AG10803 (cell line): ENCODE results near the gene TTLL8.

ENCODE experiments used
- DNase-seq: peaks from one replicate; pipeline ENCODE4 v3.0.0; 2010; ENCODE audit warnings: low read depth
- H3K4me3 ChIP-seq: 2 replicates; pipeline ENCODE4 v1.5.1; 2011; ENCODE audit warnings: mild to moderate bottlenecking, low read length, control low read depth
- TF ChIP-seq, protein P1 (sequence below): conservative IDR thresholded peaks from 2 replicates; pipeline ENCODE4 v1.5.1; 2011; ENCODE audit warnings: mild to moderate bottlenecking, low read length, control low read depth, inconsistent platforms

The TTLL8 gene

DNA sequence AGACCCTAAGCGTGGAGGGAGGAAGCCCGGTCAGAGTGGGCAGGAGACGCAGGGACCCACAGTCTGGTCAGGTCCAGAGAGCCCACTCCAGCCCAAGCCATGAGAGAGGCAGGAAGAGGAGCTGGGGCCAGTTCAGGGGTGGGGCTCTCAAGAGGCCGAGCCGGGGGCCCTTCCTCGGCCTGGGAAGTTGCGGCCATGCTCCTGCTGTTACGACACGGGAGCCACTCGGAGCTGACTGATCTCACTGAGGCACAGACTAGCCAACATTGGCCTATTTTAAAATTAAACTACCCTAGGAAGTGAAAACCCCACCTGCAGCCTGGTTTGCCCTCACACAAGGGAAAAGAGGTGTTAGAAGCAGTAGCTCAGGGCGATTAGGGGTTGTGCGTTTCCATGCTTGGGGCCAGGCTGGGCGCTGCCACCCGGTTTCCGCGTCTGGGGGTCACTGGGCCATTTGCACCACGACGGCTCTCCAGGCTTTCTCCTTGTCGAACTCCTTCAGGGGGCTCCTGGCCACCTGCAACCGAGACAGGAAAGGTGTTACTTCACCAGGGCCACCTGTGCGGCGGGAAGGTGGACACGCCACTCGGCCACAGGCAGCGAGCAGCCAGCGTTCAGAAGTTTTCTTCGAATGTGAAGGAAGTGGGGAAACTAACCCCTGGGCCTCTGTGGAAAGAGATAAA, 3.2 kb upstream of the TTLL8 start:
- TF ChIP-seq, protein P1, sequence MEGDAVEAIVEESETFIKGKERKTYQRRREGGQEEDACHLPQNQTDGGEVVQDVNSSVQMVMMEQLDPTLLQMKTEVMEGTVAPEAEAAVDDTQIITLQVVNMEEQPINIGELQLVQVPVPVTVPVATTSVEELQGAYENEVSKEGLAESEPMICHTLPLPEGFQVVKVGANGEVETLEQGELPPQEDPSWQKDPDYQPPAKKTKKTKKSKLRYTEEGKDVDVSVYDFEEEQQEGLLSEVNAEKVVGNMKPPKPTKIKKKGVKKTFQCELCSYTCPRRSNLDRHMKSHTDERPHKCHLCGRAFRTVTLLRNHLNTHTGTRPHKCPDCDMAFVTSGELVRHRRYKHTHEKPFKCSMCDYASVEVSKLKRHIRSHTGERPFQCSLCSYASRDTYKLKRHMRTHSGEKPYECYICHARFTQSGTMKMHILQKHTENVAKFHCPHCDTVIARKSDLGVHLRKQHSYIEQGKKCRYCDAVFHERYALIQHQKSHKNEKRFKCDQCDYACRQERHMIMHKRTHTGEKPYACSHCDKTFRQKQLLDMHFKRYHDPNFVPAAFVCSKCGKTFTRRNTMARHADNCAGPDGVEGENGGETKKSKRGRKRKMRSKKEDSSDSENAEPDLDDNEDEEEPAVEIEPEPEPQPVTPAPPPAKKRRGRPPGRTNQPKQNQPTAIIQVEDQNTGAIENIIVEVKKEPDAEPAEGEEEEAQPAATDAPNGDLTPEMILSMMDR: no peak
- no peak overlapping the region for H3K4me3 ChIP-seq
- no peak for DNase-seq

DNA sequence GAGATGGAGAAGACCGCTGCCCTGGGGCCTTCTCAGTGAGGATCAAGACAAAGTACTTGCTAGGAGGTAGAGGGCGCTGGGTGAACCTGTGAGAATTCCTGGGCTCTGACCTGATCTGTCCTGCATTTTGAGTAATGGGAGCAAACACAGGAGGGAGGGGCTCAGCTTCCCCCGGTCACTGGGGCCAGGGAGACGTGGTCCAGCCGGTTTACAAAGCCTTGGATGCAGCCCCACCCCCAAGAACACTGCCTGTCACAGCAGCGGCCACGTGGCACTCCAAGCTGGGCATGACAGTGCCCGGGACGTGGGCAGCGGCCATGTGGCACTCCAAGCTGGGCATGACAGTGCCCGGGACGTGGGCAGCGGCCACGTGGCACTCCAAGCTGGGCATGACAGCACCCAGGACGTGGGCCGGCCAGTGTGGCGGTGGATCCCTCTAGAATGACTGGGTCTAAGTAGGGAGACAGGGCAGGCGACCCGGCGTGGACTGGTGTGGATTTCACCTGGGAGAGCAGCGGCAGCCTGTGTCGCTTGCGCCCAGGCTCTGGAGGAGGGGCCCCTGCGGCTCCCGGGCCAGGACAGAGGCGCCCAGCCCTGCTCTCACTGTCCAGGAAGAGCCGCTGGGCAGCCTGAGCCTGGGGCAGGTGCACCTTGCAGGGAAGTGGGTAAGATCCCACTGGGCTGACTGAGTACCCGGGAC, 2.5 kb upstream of the TTLL8 start:
- H3K4me3 ChIP-seq: no peak overlapping the region
- TF ChIP-seq, protein P1: no peak
- DNase-seq: no peak

DNA sequence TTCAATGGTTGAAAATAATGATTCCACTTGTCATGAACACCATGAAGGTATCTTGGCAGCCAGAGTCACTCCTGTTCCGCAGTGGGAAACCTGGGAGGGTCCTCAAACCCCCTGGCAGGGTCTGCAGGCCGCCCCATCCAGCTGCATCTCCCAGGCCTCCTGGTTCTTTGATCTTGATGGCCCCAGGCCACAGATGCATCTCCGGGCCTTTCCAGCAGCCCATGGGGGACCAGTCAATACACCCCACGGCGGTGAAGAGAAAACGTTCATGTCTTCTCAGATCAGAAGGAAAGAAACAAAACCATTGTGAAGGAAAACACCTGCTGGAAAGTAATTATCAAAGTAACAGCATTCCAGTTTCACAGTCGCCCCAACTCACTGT, 1.8 kb upstream of the TTLL8 start:
- H3K4me3 ChIP-seq: no peak overlapping the region
- no peak for DNase-seq
- TF ChIP-seq, protein P1: no peak

DNA sequence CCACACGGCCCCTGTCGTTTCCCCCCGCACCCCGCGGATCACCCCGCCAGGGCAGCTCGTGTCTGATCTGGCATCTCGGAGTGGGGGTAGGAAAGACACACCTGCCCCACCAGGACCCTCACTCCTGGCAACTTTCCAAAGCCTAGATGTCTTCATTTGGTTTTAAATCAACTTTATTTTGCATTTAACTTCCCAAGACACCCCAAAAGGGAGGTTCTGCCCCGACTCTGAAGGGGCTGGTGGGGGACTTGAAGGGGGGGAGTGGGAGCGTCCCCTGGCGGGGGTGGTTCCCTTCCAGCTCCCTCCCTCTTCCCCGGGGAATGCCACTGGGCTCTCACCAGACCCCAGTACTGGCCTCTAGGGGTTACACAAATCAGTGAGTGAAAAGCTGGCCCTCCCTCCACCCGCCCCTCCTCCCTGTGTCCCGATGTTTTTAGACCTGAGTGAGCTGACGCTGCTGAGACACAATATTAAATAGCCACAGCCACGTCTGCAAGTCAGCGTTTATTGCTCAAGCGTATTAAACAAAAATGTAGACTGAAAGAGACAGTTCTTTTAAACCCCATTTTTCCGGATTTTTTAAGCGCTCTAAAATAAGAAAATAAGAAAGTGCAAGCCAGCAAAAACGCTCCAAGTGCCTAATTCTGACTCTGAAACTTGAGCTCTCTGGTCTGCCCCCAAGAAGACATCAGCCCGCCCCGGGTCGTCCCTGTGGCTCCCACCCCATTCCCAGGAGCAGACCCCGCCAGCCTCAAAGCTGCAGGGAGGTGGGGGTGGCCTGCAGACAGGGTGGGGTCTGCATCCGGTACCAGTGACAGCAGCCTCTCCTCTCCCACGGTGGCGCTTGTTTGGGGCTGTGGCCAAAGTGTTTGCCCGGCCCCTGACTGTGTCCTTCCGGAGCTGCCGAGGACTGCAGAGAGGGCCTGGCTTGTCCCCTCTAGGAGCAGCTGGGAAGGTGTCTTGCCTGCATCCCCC, 1.1 kb upstream of the TTLL8 start:
- no peak overlapping the region; the same call in 1 of the 2 replicates for H3K4me3 ChIP-seq
- TF ChIP-seq, protein P1: no peak; the same call in 1 of the 2 replicates
- DNase-seq: peak; percentile 40

DNA sequence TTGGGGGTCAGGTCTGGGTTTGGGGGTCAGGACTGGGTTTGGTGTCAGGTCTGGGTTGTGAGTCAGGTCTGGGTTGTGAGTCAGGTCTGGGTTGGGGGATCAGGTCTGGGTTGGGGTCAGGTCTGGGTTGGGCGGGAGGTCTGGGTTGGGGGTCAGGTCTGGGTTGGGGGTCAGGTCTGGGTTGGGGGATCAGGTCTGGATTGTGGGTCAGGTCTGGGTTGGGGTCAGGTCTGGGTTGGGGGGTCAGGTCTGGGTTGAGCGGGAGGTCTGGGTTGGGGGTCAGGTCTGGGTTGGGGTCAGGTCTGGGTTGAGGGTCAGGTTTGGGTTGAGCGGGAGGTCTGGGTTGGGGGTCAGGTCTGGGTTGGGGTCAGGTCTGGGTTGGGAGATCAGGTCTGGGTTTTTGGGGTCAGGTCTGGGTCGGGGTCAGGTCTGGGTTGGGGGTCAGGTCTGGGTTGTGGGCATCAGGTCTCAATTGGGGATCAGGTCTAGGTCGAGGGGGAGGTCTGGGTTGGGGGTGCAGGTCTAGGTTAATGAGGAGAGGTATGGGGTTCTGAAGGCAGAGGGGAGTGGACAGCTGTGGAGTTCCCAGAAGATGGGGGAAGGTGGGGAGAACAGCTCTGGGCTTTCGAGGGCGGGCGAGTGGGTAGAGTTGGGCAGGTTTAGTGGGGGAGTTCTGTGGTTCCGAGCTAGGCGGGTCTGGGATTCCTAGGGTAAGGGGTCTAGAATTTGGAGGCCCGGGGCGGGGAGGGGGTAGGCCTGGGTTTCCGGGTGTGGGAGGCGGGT, 629 bp downstream of the TTLL8 start:
- TF ChIP-seq, protein P1: no peak
- no peak for DNase-seq
- no peak overlapping the region for H3K4me3 ChIP-seq

DNA sequence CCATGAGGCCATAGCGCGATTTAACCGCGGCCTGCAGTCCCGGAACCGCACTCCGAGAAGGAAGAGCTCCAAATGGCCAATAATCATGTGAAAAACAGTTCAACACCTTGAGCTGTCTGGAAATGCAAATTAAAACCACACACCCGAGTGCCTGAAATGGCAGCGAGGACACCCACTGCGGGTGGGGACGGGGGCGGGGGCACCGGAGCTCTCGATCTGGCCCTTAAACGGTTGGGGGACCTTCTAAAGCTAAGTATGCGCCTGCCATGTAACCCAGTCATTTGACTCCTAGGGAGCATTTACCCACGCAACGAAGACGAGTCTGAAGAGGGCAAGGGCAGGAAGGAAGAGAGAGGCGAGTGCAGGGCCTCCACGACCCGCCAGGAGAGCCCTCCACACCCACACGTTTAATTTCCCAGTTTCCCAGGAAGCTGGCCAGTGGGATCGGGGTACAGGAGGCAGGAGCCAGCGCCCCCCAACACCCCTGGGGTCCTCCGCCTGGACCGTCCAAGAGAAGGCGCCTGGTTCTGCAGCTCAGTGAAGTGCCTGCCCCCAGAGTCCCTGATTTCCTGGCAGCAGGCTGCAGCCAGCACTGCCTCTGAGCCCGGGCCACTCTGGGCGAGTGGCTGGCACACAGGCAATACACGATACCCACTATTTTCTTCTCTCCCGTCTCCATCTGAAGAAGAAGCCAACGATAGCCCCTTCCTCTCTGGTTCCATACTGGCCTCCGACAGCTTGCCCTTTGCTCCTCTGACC, 1.7 kb downstream of the TTLL8 start:
- H3K4me3 ChIP-seq: no peak overlapping the region
- TF ChIP-seq, protein P1: no peak
- no peak for DNase-seq
